ENCODE data around the gene KCNK13.
"Not testable (repeated sequence)": the region's sequence is repeated elsewhere in the genome, so short reads cannot be mapped to it uniquely, and the experiment has no call there.

KCNK13 gene

GRCh38 chr14:90061685-90062126, at the start of gene KCNK13:
TSS of gene KCNK13 (plus strand) at chr14:90061994. CDS start at chr14:90062206, 212 bp downstream.
- peak; percentile 54 for DNase-seq

GRCh38 chr14:90017371-90017770, 44.4 kb upstream of the KCNK13 start:
- no peak for DNase-seq

GRCh38 chr14:90019824-90020523, 41.8 kb upstream of the KCNK13 start:
- DNase-seq: no peak

GRCh38 chr14:90023176-90023896, 38.5 kb upstream of the KCNK13 start:
- DNase-seq: no peak

GRCh38 chr14:90024910-90025309, 36.9 kb upstream of the KCNK13 start:
- no peak for DNase-seq

GRCh38 chr14:90026608-90027007, 35.2 kb upstream of the KCNK13 start:
- DNase-seq: not testable (repeated sequence)

- no peak for DNase-seq
Measured at GRCh38 chr14:90027842-90028241, 34.0 kb upstream of the KCNK13 start.

- no peak for DNase-seq
Measured at GRCh38 chr14:90034156-90034555, 27.6 kb upstream of the KCNK13 start.

GRCh38 chr14:90034835-90035525, 26.8 kb upstream of the KCNK13 start:
- no peak for DNase-seq

- DNase-seq: no peak
Measured at GRCh38 chr14:90039253-90040010, 22.4 kb upstream of the KCNK13 start.

GRCh38 chr14:90040411-90040810, 21.4 kb upstream of the KCNK13 start:
- no peak for DNase-seq

- no peak for DNase-seq
Measured at GRCh38 chr14:90042496-90043252, 19.1 kb upstream of the KCNK13 start.

GRCh38 chr14:90045616-90046015, 16.2 kb upstream of the KCNK13 start:
- DNase-seq: no peak

GRCh38 chr14:90049390-90049789, 12.4 kb upstream of the KCNK13 start:
- DNase-seq: no peak

GRCh38 chr14:90050271-90050670, 11.5 kb upstream of the KCNK13 start:
- no peak for DNase-seq

- DNase-seq: no peak
Measured at GRCh38 chr14:90053044-90053443, 8.8 kb upstream of the KCNK13 start.

- no peak for DNase-seq
Measured at GRCh38 chr14:90054803-90055202, 7.0 kb upstream of the KCNK13 start.

- no peak for DNase-seq
Measured at GRCh38 chr14:90056826-90057225, 5.0 kb upstream of the KCNK13 start.

- peak; percentile 4 for DNase-seq
Measured at GRCh38 chr14:90058876-90059458, 2.8 kb upstream of the KCNK13 start.

- DNase-seq: peak; percentile 90
Measured at GRCh38 chr14:90060312-90060964, 1.4 kb upstream of the KCNK13 start.

GRCh38 chr14:90060965-90061684, 669 bp upstream of the KCNK13 start:
- peak; percentile 53 for DNase-seq

All from DMS53 (cell line).